ENCODE data around the gene LRRFIP1. TPM values are rescaled to one million over a fixed set of nuclear protein-coding genes. Genes with fewer than 3 reads are reported as not detected.

The LRRFIP1 gene
- total RNA-seq, 1 experiment from 2014 or later = 61.5 TPM

GRCh38 chr2:237639052-237639835 lies 11.9 kb downstream of the LRRFIP1 start:
- DNase-seq = no peak
- no peak overlapping the region for H3K27ac ChIP-seq

DNA sequence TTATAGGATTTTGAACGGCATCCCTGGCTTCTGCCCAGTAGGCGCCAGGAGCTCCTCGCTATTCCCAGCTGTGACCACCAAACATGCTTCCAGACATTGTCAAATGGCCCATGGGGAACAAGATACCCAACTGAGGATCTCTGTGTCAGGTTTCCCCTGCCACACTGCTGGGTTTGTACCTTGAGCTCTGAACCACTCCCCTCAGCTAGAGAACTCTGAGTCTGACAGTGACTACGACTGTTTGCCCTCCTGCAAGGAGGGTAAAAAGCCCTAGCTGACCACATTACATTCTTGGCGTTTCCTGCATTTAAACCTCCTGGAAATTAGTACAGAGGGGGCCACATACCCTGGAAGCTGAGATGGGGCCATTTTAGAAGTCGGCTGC lies 12.4 kb downstream of the LRRFIP1 start:
- H3K9me3 ChIP-seq (replicated peaks) = peaks cover 8% of the 10 kb centered on the region
- H3K27ac ChIP-seq = no peak overlapping the region
- peaks cover 75% of the 10 kb centered on the region for H3K36me3 ChIP-seq
- no peak for DNase-seq
- no peak overlapping the region for H3K4me3 ChIP-seq
- H3K4me1 ChIP-seq = no peaks in the 10 kb centered on the region
- no peaks in the 10 kb centered on the region for H3K27me3 ChIP-seq

More at GRCh38 chr2:237639052-237639835, 11.9 kb downstream of the LRRFIP1 start:
- H3K27me3 ChIP-seq = no peaks in the 10 kb centered on the region
- H3K9me3 ChIP-seq (replicated peaks) = peaks cover 11% of the 10 kb centered on the region
- no peaks in the 10 kb centered on the region for H3K4me1 ChIP-seq
- H3K36me3 ChIP-seq = peaks cover 74% of the 10 kb centered on the region
- no peak overlapping the region for H3K4me3 ChIP-seq

DNA sequence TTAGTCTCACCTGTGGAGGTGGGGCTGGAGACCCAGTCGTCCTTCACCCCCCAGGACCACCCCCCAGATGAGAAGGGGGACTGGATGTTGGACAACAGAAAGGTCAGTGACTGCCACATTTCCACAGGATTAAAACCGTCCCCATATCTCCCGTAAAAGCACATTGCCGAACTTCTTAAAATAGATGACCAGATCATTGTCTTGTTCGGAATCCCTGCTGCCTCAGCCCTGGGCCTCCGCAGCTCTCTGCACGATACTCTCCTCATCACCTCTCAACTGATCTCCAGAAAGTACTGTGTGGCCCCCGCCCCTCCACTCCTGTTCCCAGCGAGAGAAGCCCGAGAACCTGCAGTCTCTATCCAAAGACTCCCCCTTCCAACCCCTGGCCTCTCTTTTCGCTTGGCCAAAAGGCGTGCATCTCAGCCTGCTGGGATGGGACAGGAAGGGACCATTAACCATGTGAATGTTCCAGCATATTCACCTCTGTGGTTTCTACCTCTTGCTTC lies 13.2 kb downstream of the LRRFIP1 start:
- H3K27ac ChIP-seq = no peak overlapping the region
- no peaks in the 10 kb centered on the region for H3K27me3 ChIP-seq
- H3K9me3 ChIP-seq (replicated peaks) = peaks cover 5% of the 10 kb centered on the region
- no peak overlapping the region for H3K4me3 ChIP-seq
- H3K36me3 ChIP-seq = peaks cover 75% of the 10 kb centered on the region
- DNase-seq = no peak
- H3K4me1 ChIP-seq = no peaks in the 10 kb centered on the region

DNA sequence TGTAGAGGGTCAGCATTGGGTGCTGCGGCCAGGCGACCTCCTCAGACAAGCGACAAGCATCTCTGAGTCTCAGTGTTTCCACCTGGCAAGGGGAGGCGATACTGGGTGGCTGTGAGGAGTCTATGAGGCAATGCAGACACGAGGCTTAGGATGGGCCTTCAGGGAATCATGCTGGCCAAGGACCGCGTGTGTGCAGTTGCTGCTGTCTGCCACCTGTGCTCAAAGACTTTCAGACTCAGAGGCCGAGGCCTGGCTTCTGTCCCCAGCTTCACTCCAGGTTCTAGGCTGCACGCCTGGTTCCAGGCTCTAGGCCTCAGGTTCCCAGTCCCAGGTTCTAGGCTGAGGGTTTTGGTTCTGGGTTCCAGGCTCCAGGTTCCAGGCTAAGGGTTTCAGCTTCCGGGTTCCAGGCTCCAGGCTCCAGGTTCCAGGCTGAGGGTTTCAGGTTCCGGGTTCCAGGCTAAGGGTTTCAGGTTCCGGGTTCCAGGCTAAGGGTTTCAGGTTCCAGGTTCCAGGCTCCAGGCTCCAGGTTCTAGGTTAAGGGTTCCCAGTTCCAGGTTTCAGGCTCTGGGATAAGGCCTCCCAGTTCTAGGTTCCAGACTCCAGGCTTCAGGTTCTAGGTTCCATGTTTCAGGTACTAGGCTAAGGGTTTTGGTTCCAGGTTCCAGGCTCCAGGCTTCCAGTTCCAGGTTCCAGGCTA lies 14.8 kb downstream of the LRRFIP1 start:
- Histone ChIP-seq H3K27ac (no peak overlapping the region), H3K4me3 (no peak overlapping the region), H3K36me3 (peaks cover 81% of the 10 kb centered on the region), H3K4me1 (no peaks in the 10 kb centered on the region), H3K9me3 (replicated peaks) (peaks cover 11% of the 10 kb centered on the region), H3K27me3 (no peaks in the 10 kb centered on the region)
- no peak for DNase-seq

GRCh38 chr2:237643066-237643465 lies 15.7 kb downstream of the LRRFIP1 start:
- Histone ChIP-seq H3K9me3 (replicated peaks) (peaks cover 11% of the 10 kb centered on the region), H3K36me3 (peaks cover 78% of the 10 kb centered on the region), H3K4me3 (no peak overlapping the region), H3K27me3 (no peaks in the 10 kb centered on the region), H3K4me1 (no peaks in the 10 kb centered on the region), H3K27ac (no peak overlapping the region)
- DNase-seq = no peak

GRCh38 chr2:237643582-237644380 lies 16.4 kb downstream of the LRRFIP1 start:
- no peak overlapping the region for H3K27ac ChIP-seq
- H3K9me3 ChIP-seq (replicated peaks) = peaks cover 11% of the 10 kb centered on the region
- DNase-seq = no peak
- H3K4me3 ChIP-seq = no peak overlapping the region
- peaks cover 73% of the 10 kb centered on the region for H3K36me3 ChIP-seq
- H3K4me1 ChIP-seq = no peaks in the 10 kb centered on the region
- H3K27me3 ChIP-seq = no peaks in the 10 kb centered on the region

DNA sequence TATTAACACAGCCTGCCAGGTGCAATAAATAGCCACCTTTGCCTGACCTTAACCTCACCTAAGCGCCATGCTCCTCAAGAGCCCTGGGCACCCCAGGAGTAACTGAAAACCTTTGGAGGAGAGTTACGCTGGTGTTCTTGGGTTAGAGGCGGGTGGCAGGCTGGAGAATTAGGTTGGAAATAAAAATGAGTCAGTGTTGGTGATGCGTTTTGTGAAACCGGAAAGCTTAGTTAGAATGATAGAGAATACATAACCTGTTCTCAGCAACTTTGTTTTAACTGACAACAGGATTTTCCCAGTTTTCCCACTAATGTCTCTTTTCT lies 17.0 kb downstream of the LRRFIP1 start:
- no peak for DNase-seq
- Histone ChIP-seq H3K9me3 (replicated peaks) (peaks cover 11% of the 10 kb centered on the region), H3K4me1 (no peaks in the 10 kb centered on the region), H3K36me3 (peaks cover 74% of the 10 kb centered on the region), H3K4me3 (no peak overlapping the region), H3K27ac (no peak overlapping the region), H3K27me3 (no peaks in the 10 kb centered on the region)

- Histone ChIP-seq H3K36me3 (peaks cover 80% of the 10 kb centered on the region), H3K27me3 (no peaks in the 10 kb centered on the region)
Measured at GRCh38 chr2:237645261-237645660, 17.9 kb downstream of the LRRFIP1 start.

DNA sequence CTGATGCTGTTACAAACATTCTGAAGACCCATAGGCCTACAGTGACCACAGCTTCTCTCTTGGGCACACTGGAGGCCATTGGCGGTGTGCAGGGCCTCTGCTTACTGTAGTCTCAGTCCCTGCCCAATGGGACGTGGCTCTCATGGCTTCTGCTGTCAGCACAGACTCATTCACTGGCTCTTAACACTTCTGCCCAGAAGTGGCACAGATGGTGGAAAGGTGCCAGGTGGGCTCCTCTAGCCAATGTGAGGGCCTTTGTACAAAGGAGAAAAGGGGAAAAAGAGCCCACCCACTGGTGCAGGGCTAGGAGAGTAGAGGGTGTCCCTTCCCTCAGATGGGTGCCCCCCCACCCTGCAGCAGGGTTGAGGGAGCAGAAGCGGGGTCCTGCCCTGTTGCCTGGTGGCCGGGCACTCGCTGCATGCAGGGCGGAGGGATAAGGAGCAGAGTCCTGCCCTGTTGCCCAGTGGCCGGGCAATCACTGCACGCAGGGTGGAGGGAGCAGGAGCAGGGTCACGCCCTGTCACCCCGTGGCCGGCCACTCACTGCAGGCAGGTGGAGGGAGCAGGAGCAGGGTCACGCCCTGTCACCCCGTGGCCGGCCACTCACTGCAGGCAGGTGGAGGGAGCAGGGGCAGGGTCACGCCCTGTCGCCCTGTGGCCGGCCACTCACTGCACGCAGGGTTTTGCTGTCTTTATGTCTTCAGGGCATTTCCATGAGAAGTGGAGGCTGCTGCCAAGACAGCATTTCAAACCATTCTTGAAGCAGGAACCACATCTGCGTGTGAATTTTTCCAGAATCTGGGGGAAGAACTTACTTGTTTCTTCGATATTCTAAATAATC lies 20.0 kb downstream of the LRRFIP1 start:
- Histone ChIP-seq H3K4me1 (no peaks in the 10 kb centered on the region), H3K27me3 (no peaks in the 10 kb centered on the region), H3K27ac (no peak overlapping the region), H3K36me3 (peaks cover 84% of the 10 kb centered on the region), H3K4me3 (no peak overlapping the region), H3K9me3 (replicated peaks) (peaks cover 11% of the 10 kb centered on the region; the same call in 1 of the 2 replicates)
- no peak for DNase-seq

More at GRCh38 chr2:237645261-237645660, 17.9 kb downstream of the LRRFIP1 start:
- Histone ChIP-seq H3K4me3 (no peak overlapping the region), H3K9me3 (replicated peaks) (peaks cover 11% of the 10 kb centered on the region), H3K4me1 (no peaks in the 10 kb centered on the region), H3K27ac (no peak overlapping the region)
- DNase-seq = no peak

- H3K36me3 ChIP-seq = peaks cover 86% of the 10 kb centered on the region
Measured at GRCh38 chr2:237648016-237648381, 20.6 kb downstream of the LRRFIP1 start.

GRCh38 chr2:237649541-237650454 lies 22.4 kb downstream of the LRRFIP1 start:
- H3K27me3 ChIP-seq = no peaks in the 10 kb centered on the region
- H3K4me3 ChIP-seq = no peak overlapping the region
- H3K4me1 ChIP-seq = no peaks in the 10 kb centered on the region
- H3K27ac ChIP-seq = no peak overlapping the region
- peaks cover 78% of the 10 kb centered on the region for H3K36me3 ChIP-seq
- no peak for DNase-seq
- peaks cover 14% of the 10 kb centered on the region; the same call in 1 of the 2 replicates for H3K9me3 ChIP-seq (replicated peaks)

More at GRCh38 chr2:237648016-237648381, 20.6 kb downstream of the LRRFIP1 start:
- Histone ChIP-seq H3K9me3 (replicated peaks) (peaks cover 11% of the 10 kb centered on the region; the same call in 1 of the 2 replicates), H3K27me3 (no peaks in the 10 kb centered on the region), H3K4me3 (no peak overlapping the region), H3K4me1 (no peaks in the 10 kb centered on the region), H3K27ac (no peak overlapping the region)
- no peak for DNase-seq

DNA sequence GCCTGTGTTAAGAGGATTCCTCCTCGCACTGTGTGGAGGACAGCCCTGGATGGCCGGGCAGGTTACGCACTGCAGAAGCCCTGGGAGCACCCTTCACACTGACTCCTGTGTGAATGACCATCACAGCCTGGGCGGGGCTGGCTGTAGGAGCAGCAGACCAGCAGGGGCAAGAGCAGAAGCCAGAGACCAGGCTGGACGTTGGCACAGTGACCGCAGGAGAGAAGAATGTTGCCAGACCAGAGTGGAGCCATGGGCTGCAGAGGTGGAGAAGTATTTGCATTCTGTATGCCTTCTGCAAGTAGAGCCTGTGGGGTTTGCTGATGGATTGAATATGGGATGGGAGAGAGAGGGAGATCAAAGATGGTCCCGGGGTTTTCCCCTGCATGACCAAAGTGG lies 23.1 kb downstream of the LRRFIP1 start:
- H3K4me1 ChIP-seq = no peaks in the 10 kb centered on the region
- no peak for DNase-seq
- no peaks in the 10 kb centered on the region for H3K27me3 ChIP-seq
- peaks cover 71% of the 10 kb centered on the region for H3K36me3 ChIP-seq
- peaks cover 14% of the 10 kb centered on the region; the same call in 1 of the 2 replicates for H3K9me3 ChIP-seq (replicated peaks)
- H3K27ac ChIP-seq = no peak overlapping the region
- no peak overlapping the region for H3K4me3 ChIP-seq

DNA sequence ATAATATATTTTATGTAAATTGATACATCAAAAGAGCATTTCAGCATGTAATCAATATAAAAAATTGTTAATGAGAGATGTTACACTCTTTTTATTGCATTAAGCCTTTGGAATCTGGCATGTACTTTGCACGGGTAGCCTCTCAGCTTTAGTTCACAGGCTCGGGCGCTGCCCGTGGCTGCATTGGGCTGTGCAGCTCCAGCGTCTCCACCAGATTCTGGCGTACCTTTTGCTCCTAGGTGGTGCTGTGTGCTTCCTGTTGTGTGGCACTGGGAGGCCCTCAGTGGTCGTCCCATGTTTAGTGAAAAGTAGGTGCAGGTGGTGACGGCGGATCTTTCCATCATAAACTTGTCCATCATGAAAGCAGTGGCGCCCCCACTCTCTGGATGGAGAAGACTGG lies 24.4 kb downstream of the LRRFIP1 start:
- no peaks in the 10 kb centered on the region for H3K4me1 ChIP-seq
- H3K9me3 ChIP-seq (replicated peaks) = peaks cover 14% of the 10 kb centered on the region
- no peaks in the 10 kb centered on the region for H3K27me3 ChIP-seq
- H3K36me3 ChIP-seq = peaks cover 65% of the 10 kb centered on the region
- no peak for DNase-seq
- H3K27ac ChIP-seq = no peak overlapping the region
- no peak overlapping the region for H3K4me3 ChIP-seq

Data from SJCRH30 (cell line).